Peyer's patch (tissue), 4 donors: ENCODE data around the gene PPP2R5D. TPM values are rescaled to one million over a fixed set of nuclear protein-coding genes. Genes with fewer than 3 reads are reported as not detected.

ENCODE experiments used
- DNase-seq, 3 donors: peaks; one replicate each; pipeline ENCODE4 v3.0.0-alpha.2; 2017 to 2019
- H3K27ac ChIP-seq, 4 donors: fragments of 200-600 bp; sonication (generic); one replicate each; pipeline ENCODE4 v1.5.1; 2016 to 2019
- H3K27me3 ChIP-seq, 2 donors: fragments of 200-600 bp; sonication (generic); one replicate each; pipeline ENCODE4 v1.5.1; 2019
- H3K36me3 ChIP-seq, 3 donors: fragments of 200-600 bp; sonication (generic); one replicate each; pipeline ENCODE4 v1.5.1; 2016 to 2019
- H3K4me1 ChIP-seq, 4 donors: fragments of 200-600 bp; sonication (generic); one replicate each; pipeline ENCODE4 v1.5.1; 2016 to 2019
- H3K4me3 ChIP-seq, 4 donors: fragments of 200-600 bp; sonication (generic); 1 replicate in 3 of 4; 2 replicates in 1 of 4; pipeline ENCODE4 v1.5.1; 2016 to 2019; ENCODE audit warnings: mild to moderate bottlenecking in 1 of 4
- H3K9me3 ChIP-seq, 4 donors: fragments of 200-600 bp; sonication (generic); one replicate each; pipeline ENCODE4 v1.5.1; 2016 to 2019; ENCODE audit warnings: mild to moderate bottlenecking in 1 of 4
- POLR2A ChIP-seq, 2 donors: fragments of 450-650 bp; IDR thresholded peaks; one replicate each; pipeline ENCODE4 v1.5.1; 2017; ENCODE audit warnings: antibody characterized with exemption in 2 of 2, mild to moderate bottlenecking in 2 of 2, moderate library complexity in 2 of 2
- total RNA-seq, 4 donors: library from RNA; depleted of rRNA; stranded (reverse); fragments of >200 nt; gene quantifications; one replicate each; pipeline ENCODE4 v1.1.0, GENCODE V29; 2016
- TF ChIP-seq, protein P1 (sequence below), 6 experiments: fragments of 450-650 bp in 4 of 6; fragments of 200-600 bp in 2 of 6; sonication (generic) in 1 of 6; IDR thresholded peaks; one replicate each; pipeline ENCODE4 v1.5.1; 2017 to 2019; ENCODE audit warnings: antibody characterized with exemption in 6 of 6, mild to moderate bottlenecking in 3 of 6, moderate library complexity in 1 of 6

Gene PPP2R5D
- total RNA-seq, 4 donors from 2014 or later = 84.2 to 177 (median 152) TPM

DNA sequence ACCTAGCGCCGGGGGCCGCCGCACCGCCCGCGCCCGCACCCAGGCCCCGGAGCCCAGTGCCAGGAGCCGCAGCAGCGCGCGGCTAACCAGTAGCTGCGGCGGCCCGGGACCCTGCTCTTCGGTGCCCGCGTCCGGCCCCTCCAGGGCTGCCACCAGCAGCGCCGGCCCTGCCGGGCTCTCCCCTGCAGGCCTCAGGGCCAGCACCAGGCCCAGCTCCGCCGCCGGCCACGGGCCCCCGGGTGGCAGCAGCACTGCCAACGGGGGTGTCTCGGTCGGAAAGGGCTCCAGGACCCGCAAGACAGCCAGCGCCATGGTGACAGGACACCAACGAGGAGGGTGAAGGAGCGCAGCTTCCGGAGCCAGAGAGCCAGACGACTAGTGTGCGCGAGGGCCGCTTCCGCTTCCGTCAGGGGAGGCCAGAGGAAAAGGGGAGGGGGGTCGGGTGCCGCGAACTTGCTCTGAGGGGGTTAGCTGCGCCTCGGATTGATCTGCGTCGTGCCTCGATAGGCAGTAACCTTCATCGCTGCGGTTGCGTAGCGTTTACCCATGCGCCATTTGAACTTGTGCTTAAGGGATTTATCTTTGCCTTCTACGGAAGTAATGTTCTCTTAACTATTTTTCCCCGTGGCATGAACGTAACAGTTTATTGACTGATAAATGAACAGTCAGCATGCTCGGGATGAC is 5.4 kb upstream of the PPP2R5D start, which contains the start of gene PEX6:
Gene PEX6 (minus strand): TSS at position 343 of the 684 bp plus-strand sequence. CDS start 31 bp downstream, at position 312.
- TF ChIP-seq, protein P1, sequence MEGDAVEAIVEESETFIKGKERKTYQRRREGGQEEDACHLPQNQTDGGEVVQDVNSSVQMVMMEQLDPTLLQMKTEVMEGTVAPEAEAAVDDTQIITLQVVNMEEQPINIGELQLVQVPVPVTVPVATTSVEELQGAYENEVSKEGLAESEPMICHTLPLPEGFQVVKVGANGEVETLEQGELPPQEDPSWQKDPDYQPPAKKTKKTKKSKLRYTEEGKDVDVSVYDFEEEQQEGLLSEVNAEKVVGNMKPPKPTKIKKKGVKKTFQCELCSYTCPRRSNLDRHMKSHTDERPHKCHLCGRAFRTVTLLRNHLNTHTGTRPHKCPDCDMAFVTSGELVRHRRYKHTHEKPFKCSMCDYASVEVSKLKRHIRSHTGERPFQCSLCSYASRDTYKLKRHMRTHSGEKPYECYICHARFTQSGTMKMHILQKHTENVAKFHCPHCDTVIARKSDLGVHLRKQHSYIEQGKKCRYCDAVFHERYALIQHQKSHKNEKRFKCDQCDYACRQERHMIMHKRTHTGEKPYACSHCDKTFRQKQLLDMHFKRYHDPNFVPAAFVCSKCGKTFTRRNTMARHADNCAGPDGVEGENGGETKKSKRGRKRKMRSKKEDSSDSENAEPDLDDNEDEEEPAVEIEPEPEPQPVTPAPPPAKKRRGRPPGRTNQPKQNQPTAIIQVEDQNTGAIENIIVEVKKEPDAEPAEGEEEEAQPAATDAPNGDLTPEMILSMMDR (IDR thresholded peaks at IDR 0.05) = peak in 1 of 6 experiments; percentile 2
- peak; percentile 74 to 87 for TF ChIP-seq POLR2A (IDR thresholded peaks at IDR 0.05)
- Histone ChIP-seq H3K27ac (peak within 1 kb of the TSS; percentile 84 to 97 (median 94)), H3K9me3 (no peaks in the 10 kb centered on the region), H3K4me1 (peaks cover 0 to 18% (median 9%) of the 10 kb centered on the region in 4 donors), H3K4me3 (peak within 1 kb of the TSS; percentile 88 to 96 (median 94)), H3K36me3 (no peaks in the 10 kb centered on the region), H3K27me3 (no peaks in the 10 kb centered on the region)
- peak; percentile 87 to 96 (median 91) for DNase-seq

DNA sequence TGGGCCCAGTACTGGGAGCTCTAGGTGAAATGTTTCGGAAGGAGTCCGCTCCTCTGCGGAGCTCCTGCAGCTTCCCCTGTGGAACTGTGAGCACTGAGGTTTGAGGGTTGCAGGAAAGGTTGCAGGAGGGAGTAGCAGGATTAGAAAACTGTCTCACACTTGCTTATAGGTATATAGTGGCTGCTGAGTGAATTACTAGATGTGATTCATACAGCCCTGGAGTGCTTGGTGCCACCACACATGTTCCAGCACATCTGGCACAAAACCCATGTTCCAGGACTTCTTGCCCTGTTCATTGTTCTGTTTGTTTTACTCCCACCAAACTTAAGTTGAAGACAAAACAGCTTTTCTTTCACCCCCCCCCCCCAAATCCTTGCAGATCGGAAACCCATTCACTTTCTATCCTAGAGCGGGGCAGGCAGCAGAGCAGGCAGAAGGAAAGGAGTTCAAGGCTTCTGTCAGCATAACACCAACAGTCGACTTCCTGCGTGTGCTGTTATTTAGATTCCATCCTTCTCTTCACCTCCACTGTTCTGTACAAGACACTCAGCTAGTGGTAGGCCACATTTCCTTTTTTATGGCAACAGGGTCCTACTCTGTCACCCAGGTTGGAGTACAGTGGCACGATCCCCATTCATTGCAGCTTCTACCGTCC is 4.7 kb upstream of the PPP2R5D start:
- H3K4me3 ChIP-seq = peak overlapping the region; percentile 88 to 96 (median 94)

DNA sequence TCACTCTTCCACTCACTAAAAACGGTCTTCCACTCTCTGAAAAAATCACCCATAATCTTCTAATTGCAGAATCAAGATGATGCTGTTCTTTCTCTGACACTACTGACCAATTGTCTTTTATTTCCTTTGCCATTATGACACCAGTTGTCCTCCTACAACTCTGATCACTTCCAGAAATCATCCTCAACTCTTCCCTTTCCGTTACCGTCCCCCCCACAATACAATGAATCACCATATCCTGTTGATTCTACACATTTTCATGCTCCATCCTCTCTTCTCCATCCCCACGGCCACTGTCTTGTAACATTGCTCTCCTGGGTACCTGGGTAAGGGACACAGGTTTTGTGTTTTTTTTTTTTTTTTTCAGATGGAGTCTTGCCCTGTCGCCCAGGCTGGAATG is 2.5 kb upstream of the PPP2R5D start:
- H3K27me3 ChIP-seq = no peaks in the 10 kb centered on the region
- H3K9me3 ChIP-seq = no peaks in the 10 kb centered on the region
- H3K27ac ChIP-seq = no peak overlapping the region
- H3K4me3 ChIP-seq = no peak overlapping the region
- H3K4me1 ChIP-seq = peaks cover 0 to 36% (median 13%) of the 10 kb centered on the region in 4 donors
- no peaks in the 10 kb centered on the region for H3K36me3 ChIP-seq
- TF ChIP-seq, protein P1 (IDR thresholded peaks at IDR 0.05) = no peak
- no peak for TF ChIP-seq POLR2A (IDR thresholded peaks at IDR 0.05)
- no peak for DNase-seq

More for the DNA sequence above, 4.7 kb upstream of the PPP2R5D start:
- no peak for DNase-seq
- TF ChIP-seq, protein P1 (IDR thresholded peaks at IDR 0.05) = peak in 2 of 6 experiments; percentile 14 to 17
- TF ChIP-seq POLR2A (IDR thresholded peaks at IDR 0.05) = no peak
- no peaks in the 10 kb centered on the region for H3K27me3 ChIP-seq
- H3K9me3 ChIP-seq = no peaks in the 10 kb centered on the region
- peaks cover 0 to 18% (median 9%) of the 10 kb centered on the region in 4 donors for H3K4me1 ChIP-seq
- H3K36me3 ChIP-seq = no peaks in the 10 kb centered on the region
- peak overlapping the region; percentile 84 to 97 (median 94) for H3K27ac ChIP-seq

DNA sequence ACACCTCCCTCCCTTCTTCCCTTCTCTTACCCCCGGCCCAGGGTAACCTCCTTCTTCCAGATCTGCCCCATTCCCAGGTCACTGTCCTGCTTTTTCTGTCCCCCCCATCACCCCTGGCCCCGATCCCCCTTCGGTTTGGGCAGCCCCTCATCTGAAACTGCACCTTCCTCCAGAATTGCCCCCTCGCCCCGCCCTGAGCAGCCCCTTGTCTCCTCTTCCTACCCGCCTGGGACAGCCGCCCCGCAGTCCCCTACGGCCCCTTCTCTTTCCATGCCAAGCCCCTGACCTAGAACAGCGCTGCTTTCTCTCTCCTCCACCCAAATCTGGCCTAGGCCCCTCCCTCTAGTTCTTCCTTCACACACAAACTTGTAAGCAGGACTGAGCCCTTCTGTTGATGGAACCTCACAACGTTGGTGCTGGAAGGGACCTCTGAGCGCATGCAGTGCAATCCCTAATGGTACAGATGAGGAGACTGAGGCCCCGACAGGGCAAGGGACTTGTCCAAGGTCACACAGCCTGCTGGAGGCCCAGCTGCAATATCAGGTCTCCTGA is 630 bp downstream of the PPP2R5D start:
- TF ChIP-seq POLR2A (IDR thresholded peaks at IDR 0.05) = no peak
- TF ChIP-seq, protein P1 (IDR thresholded peaks at IDR 0.05) = no peak
- peaks cover 0 to 53% (median 6%) of the 10 kb centered on the region in 4 donors for H3K4me1 ChIP-seq
- no peak for DNase-seq

DNA sequence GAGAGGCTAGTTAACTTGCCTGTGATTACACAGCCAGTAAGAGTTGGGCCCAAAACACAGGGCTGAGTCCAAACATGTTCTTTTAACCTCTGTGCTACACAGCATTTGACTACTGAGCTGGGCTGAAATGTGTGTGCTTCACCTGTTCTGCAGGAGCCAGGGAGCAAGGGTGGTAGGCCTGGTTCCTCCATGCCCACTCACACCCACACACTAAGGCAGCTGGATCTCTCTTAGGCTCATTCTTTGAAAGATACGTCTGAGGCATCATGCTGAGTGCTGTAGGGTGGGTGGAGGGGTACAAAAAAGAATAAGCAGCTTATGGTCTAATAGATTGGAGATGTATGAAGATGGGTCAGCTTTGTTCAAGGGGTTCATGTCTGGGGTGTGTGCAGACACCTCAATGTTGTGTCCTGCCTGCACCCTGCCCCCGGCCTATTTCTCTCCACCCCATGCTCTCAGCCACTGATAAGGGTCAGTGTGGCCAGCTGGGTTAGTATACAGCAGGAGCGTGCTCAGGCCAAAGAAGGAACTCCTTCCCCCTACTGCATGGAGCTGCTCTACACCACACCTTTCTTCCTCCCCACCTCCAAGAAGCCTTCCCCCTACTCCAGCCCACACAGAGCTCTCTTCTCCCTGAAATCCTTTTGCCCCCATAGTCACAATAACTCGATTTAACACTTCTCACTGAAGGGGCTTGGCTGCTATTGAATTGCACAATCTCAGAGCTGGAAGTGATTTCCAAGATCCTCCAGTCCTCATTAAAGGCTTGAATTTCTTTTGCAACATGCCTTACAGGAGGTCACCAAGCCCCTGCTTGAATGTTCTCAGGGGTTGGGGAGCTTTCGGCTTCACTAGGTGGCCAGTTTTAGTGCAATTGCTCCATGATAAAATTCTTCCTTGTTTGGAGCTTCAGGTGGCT is 3.4 kb downstream of the PPP2R5D start:
- Histone ChIP-seq H3K27ac (peak overlapping the region in 1 of 4 donors; percentile 97), H3K4me1 (peaks cover 0 to 63% (median 6%) of the 10 kb centered on the region in 4 donors), H3K4me3 (no peak overlapping the region), H3K36me3 (peaks cover 0 to 19% (median 0%) of the 10 kb centered on the region in 3 donors), H3K27me3 (no peaks in the 10 kb centered on the region), H3K9me3 (no peaks in the 10 kb centered on the region)
- no peak for DNase-seq
- TF ChIP-seq, protein P1 (IDR thresholded peaks at IDR 0.05) = no peak
- no peak for TF ChIP-seq POLR2A (IDR thresholded peaks at IDR 0.05)

More for the DNA sequence above, 630 bp downstream of the PPP2R5D start:
- peaks cover 0 to 12% (median 0%) of the 10 kb centered on the region in 3 donors for H3K36me3 ChIP-seq
- peak overlapping the region; percentile 82 to 90 (median 86) for H3K27ac ChIP-seq
- peak overlapping the region; percentile 75 to 98 (median 90) for H3K4me3 ChIP-seq
- H3K27me3 ChIP-seq = no peaks in the 10 kb centered on the region
- H3K9me3 ChIP-seq = no peaks in the 10 kb centered on the region
